HepG2 (cell line): ENCODE results near the gene FAM83G. TPM values are rescaled to one million over a fixed set of nuclear protein-coding genes. Genes with fewer than 3 reads are reported as not detected.

ENCODE experiments used
- HNF1B ChIP-seq: sonication (generic); formaldehyde crosslinking; IDR thresholded peaks from 2 replicates; pipeline ENCODE4 v1.5.1; 2020; ENCODE audit warnings: mild to moderate bottlenecking, moderate library complexity, missing genetic modification reagents
- RFXAP ChIP-seq: sonication (generic); formaldehyde crosslinking; IDR thresholded peaks from 2 replicates; pipeline ENCODE4 v1.4.0; 2020; ENCODE audit warnings: missing genetic modification reagents, borderline replicate concordance
- ZBTB7A ChIP-seq: sonication (generic); formaldehyde crosslinking; IDR thresholded peaks from 2 replicates; pipeline ENCODE4 v1.8.0; 2022; ENCODE audit warnings: mild to moderate bottlenecking, missing genetic modification reagents
- ZGPAT ChIP-seq: IDR thresholded peaks from 2 replicates; pipeline ENCODE4 v1.6.1; 2016; ENCODE audit warnings: mild to moderate bottlenecking
- ZNF710 ChIP-seq: sonication (generic); formaldehyde crosslinking; IDR thresholded peaks from 2 replicates; pipeline ENCODE4 v1.5.0; 2020; ENCODE audit warnings: mild to moderate bottlenecking, missing genetic modification reagents, borderline replicate concordance
- polyA plus RNA-seq, 8 experiments: library from polyadenylated mRNA; depleted of rRNA in 3 of 8; stranded (reverse) in 7 of 8; unstranded in 1 of 8; fragments of >200 nt; fragmentation: Illumina TruSeq in 4 of 8; extraction: Trizol in 4 of 8; gene quantifications; 2 replicates each; pipeline versions ENCODE4 v1.2.1 to v1.2.3, GENCODE V29; 2011 to 2016; ENCODE audit warnings: low read depth in 4 of 8, missing spikeins in 1 of 8, mixed read lengths in 1 of 8; ENCODE audit not compliant: insufficient read depth in 1 of 8
- total RNA-seq, 5 experiments: library from RNA; depleted of rRNA; stranded (reverse); fragments of >200 nt; fragmentation: Illumina TruSeq; extraction: Trizol; gene quantifications; 2 replicates each; pipeline ENCODE4 v1.2.3, GENCODE V29; 2016; ENCODE audit warnings: low read depth in 1 of 5
- TF ChIP-seq, protein P1 (sequence below): IDR thresholded peaks from 2 replicates; pipeline ENCODE4 v1.6.1; 2016; ENCODE audit warnings: low read depth, borderline replicate concordance

The FAM83G gene
- total and polyA plus RNA-seq, 2 of the 13 experiments (the other 11 are each of a cell fraction or from before 2014, with no cell fraction given) = 13.7 to 18.6 TPM

DNA sequence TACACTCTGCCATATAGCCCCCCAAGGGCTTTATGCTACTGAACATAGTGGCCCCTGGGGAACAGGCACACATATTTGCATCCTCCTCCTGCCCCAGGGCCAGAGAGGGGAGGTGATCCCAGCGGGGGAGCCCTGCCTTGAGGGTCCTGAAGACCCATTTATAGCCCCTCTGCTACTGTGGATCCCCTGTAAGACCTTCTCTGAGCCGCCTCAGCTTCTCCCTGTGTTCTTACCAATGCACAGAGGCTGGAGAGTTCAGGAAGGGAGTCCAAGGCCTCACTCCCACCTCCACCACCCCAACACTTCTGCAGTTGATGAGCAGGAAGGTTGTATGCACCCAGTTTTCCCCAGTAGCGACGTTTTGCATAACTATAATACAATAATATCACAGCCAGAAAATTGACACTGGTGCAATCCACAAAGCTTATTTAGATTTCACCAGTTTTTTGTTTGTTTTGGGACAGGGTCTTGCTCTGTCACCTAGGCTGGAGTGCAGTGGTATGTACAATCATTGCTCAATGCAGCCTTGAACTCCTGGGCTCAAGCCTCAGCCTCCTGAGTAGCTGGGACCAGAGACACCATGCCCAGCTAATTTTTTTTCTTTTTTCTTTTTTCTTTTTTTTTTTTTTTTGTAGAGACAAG lies 1.3 kb upstream of the FAM83G start (continued):
- TF ChIP-seq HNF1B (CRISPR knock-in tag) (peak; percentile 59; the same call in 1 of the 2 replicates), ZBTB7A (CRISPR knock-in tag) (peak; percentile 94), RFXAP (peak; percentile 71; the same call in 1 of the 2 replicates), ZGPAT (CRISPR knock-in tag) (peak; percentile 85), ZNF710 (peak; percentile 46; the same call in 1 of the 2 replicates)
- TF ChIP-seq, protein P1, sequence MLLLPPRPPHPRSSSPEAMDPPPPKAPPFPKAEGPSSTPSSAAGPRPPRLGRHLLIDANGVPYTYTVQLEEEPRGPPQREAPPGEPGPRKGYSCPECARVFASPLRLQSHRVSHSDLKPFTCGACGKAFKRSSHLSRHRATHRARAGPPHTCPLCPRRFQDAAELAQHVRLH (CRISPR knock-in tag) = peak; percentile 61; the same call in 1 of the 2 replicates
